Type B pancreatic cell (in vitro differentiated cells): ENCODE results near the gene PEMT. TPM values are rescaled to one million over a fixed set of nuclear protein-coding genes. Genes with fewer than 3 reads are reported as not detected.

Experiments used
- DNase-seq: peaks from one replicate; pipeline ENCODE4 v3.0.0; 2021; ENCODE audit warnings: mixed read lengths; ENCODE audit not compliant: unreplicated experiment; ENCODE audit errors: extremely low spot score
- H3K27ac Mint-ChIP-seq: 2 replicates; pipeline ENCODE4 v1.8.0; 2021; ENCODE audit warnings: mild to moderate bottlenecking, mixed read lengths
- H3K27me3 Mint-ChIP-seq: 2 replicates; pipeline ENCODE4 v1.8.0; 2021; ENCODE audit warnings: mixed read lengths
- H3K36me3 Mint-ChIP-seq: 2 replicates; pipeline ENCODE4 v1.8.0; 2021; ENCODE audit warnings: mixed read lengths
- H3K4me1 Mint-ChIP-seq: one replicate; pipeline ENCODE4 v1.8.0; 2021; ENCODE audit warnings: mixed read lengths; ENCODE audit not compliant: unreplicated experiment
- H3K4me3 Mint-ChIP-seq: 2 replicates; pipeline ENCODE4 v1.8.0; 2021; ENCODE audit warnings: mild to moderate bottlenecking, mixed read lengths
- H3K9me3 Mint-ChIP-seq: 2 replicates; pipeline ENCODE4 v1.8.0; 2021; ENCODE audit warnings: mixed read lengths
- CTCF ChIP-seq: fragments of 200-600 bp; sonication (generic); conservative IDR thresholded peaks from 2 replicates; pipeline ENCODE4 v1.5.0; 2021; ENCODE audit warnings: antibody characterized with exemption, mild to moderate bottlenecking
- total RNA-seq: library from RNA; stranded (reverse); gene quantifications from 2 replicates; pipeline ENCODE4 v1.2.1, GENCODE V29; 2021; ENCODE audit warnings: low replicate concordance

The PEMT gene
- total RNA-seq, 1 donor from 2014 or later: 32.1 TPM

GRCh38 chr17:17606416-17607000 lies 15.0 kb upstream of the PEMT start:
- DNase-seq: no peak
- H3K4me1 Mint-ChIP-seq: peaks cover 26% of the 10 kb centered on the region
- peak overlapping the region; percentile 64 for H3K27ac Mint-ChIP-seq
- no peaks in the 10 kb centered on the region for H3K9me3 Mint-ChIP-seq
- no peak for TF ChIP-seq CTCF
- no peaks in the 10 kb centered on the region for H3K27me3 Mint-ChIP-seq
- no peaks in the 10 kb centered on the region for H3K36me3 Mint-ChIP-seq
- peak overlapping the region; percentile 51 for H3K4me3 Mint-ChIP-seq

- peaks cover 26% of the 10 kb centered on the region for H3K4me1 Mint-ChIP-seq
Observed at GRCh38 chr17:17605729-17606088, 14.2 kb upstream of the PEMT start.

GRCh38 chr17:17605083-17605728 lies 13.7 kb upstream of the PEMT start:
- no peak overlapping the region for H3K4me3 Mint-ChIP-seq

More at GRCh38 chr17:17605729-17606088, 14.2 kb upstream of the PEMT start:
- no peaks in the 10 kb centered on the region for H3K27me3 Mint-ChIP-seq
- no peak overlapping the region for H3K4me3 Mint-ChIP-seq
- H3K9me3 Mint-ChIP-seq: no peaks in the 10 kb centered on the region
- TF ChIP-seq CTCF: no peak
- H3K36me3 Mint-ChIP-seq: no peaks in the 10 kb centered on the region
- no peak overlapping the region for H3K27ac Mint-ChIP-seq
- DNase-seq: no peak

GRCh38 chr17:17603895-17604225 lies 12.4 kb upstream of the PEMT start:
- H3K36me3 Mint-ChIP-seq: no peaks in the 10 kb centered on the region
- H3K4me3 Mint-ChIP-seq: no peak overlapping the region
- no peak overlapping the region for H3K27ac Mint-ChIP-seq
- no peak for DNase-seq
- no peaks in the 10 kb centered on the region for H3K27me3 Mint-ChIP-seq
- TF ChIP-seq CTCF: no peak
- H3K9me3 Mint-ChIP-seq: no peaks in the 10 kb centered on the region
- peaks cover 26% of the 10 kb centered on the region for H3K4me1 Mint-ChIP-seq

More at GRCh38 chr17:17605083-17605728, 13.7 kb upstream of the PEMT start:
- H3K4me1 Mint-ChIP-seq: peaks cover 26% of the 10 kb centered on the region
- no peak for DNase-seq
- no peak overlapping the region for H3K27ac Mint-ChIP-seq
- no peaks in the 10 kb centered on the region for H3K27me3 Mint-ChIP-seq
- H3K9me3 Mint-ChIP-seq: no peaks in the 10 kb centered on the region
- no peaks in the 10 kb centered on the region for H3K36me3 Mint-ChIP-seq
- TF ChIP-seq CTCF: no peak

GRCh38 chr17:17603178-17603894 lies 11.8 kb upstream of the PEMT start:
- H3K36me3 Mint-ChIP-seq: no peaks in the 10 kb centered on the region
- no peak overlapping the region for H3K4me3 Mint-ChIP-seq
- peaks cover 26% of the 10 kb centered on the region for H3K4me1 Mint-ChIP-seq
- H3K9me3 Mint-ChIP-seq: no peaks in the 10 kb centered on the region
- no peaks in the 10 kb centered on the region for H3K27me3 Mint-ChIP-seq
- DNase-seq: no peak
- H3K27ac Mint-ChIP-seq: no peak overlapping the region
- no peak for TF ChIP-seq CTCF
